ENCODE measurements around the gene TTC39C. TPM values are rescaled to one million over a fixed set of nuclear protein-coding genes. Genes with fewer than 3 reads are reported as not detected.

The TTC39C gene
- polyA plus RNA-seq, 3 donors = 4.3 to 29.5 (median 8.3) TPM

DNA sequence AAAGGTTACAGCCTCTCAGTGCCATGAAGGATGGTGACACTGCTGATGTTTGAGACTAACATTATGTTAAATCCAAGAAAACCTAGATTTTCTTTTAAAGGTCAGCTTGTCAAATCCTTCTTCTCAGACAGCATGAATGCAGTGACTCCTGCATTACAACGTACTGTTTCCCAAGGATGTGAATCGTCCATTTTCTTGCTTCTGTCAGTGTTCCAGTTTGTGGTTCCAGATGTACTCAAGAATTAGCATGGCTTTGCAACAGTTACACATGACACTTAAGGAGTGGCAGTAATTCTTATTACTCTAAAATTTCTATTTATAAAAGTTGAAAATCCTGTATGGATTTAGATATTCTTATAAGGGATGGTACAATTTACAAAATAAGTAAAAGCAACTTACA, 1.5 kb upstream of the TTC39C start:
- Histone ChIP-seq H3K4me3 (replicated peaks in 1 of 3; ENCODE audit: low read depth in 2 of 3, low read length in 3 of 3) (no peak overlapping the region), H3K27me3 (ENCODE audit: control insufficient read depth in 2 of 2, insufficient read depth in 2 of 2, low read length in 2 of 2) (no peaks in the 10 kb centered on the region), H3K4me2 (replicated peaks; ENCODE audit: extremely low read depth, low read length, poor library complexity, severe bottlenecking) (no peak overlapping the region), H3K9ac (ENCODE audit: insufficient read depth, low read length, poor library complexity, severe bottlenecking) (no peak overlapping the region), H4K20me1 (ENCODE audit: insufficient read depth, low read length) (peaks cover 19% of the 10 kb centered on the region), H3K27ac (ENCODE audit: low read depth in 1 of 2, low read length in 2 of 2) (no peak overlapping the region), H3K36me3 (replicated peaks in 1 of 2; ENCODE audit: control insufficient read depth in 1 of 2, insufficient read depth in 2 of 2, low read length in 2 of 2) (no peaks in the 10 kb centered on the region), H3K79me2 (ENCODE audit: insufficient read depth, low read length) (peaks cover 44% of the 10 kb centered on the region), H3K9me3 (replicated peaks in 1 of 2; ENCODE audit: control insufficient read depth in 1 of 2, insufficient read depth in 1 of 2, low read length in 2 of 2) (no peaks in the 10 kb centered on the region), H2AFZ (ENCODE audit: insufficient read depth, low read depth, low read length, poor library complexity, severe bottlenecking) (no peak overlapping the region), H3K4me1 (ENCODE audit: control insufficient read depth in 1 of 2, insufficient read depth in 2 of 2, low read length in 2 of 2) (peaks cover 63 to 65% of the 10 kb centered on the region in 2 donors)
- Mint-ChIP-seq H3K36me3 (no peaks in the 10 kb centered on the region), H3K4me3 (no peak overlapping the region), H3K27me3 (ENCODE audit: low read depth in 3 of 3) (peaks cover 0 to 6% (median 4%) of the 10 kb centered on the region in 3 donors), H3K27ac (no peak overlapping the region), H3K4me1 (peaks cover 62% of the 10 kb centered on the region), H3K9me3 (no peaks in the 10 kb centered on the region)
- no CpG with 5 or more reads among the region's 2 CpGs for WGBS (ENCODE audit: insufficient coverage)
- intact Hi-C loops (cut with micrococcal nuclease) = loop anchor here in 1 of 2 donors (10.0 kb wide), 1 partner anchor 102 kb away; no protein-coding TSS in a partner anchor
- TF ChIP-seq, protein P1, sequence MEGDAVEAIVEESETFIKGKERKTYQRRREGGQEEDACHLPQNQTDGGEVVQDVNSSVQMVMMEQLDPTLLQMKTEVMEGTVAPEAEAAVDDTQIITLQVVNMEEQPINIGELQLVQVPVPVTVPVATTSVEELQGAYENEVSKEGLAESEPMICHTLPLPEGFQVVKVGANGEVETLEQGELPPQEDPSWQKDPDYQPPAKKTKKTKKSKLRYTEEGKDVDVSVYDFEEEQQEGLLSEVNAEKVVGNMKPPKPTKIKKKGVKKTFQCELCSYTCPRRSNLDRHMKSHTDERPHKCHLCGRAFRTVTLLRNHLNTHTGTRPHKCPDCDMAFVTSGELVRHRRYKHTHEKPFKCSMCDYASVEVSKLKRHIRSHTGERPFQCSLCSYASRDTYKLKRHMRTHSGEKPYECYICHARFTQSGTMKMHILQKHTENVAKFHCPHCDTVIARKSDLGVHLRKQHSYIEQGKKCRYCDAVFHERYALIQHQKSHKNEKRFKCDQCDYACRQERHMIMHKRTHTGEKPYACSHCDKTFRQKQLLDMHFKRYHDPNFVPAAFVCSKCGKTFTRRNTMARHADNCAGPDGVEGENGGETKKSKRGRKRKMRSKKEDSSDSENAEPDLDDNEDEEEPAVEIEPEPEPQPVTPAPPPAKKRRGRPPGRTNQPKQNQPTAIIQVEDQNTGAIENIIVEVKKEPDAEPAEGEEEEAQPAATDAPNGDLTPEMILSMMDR (IDR thresholded peaks at IDR 0.05) = no peak
- no peak for DNase-seq

DNA sequence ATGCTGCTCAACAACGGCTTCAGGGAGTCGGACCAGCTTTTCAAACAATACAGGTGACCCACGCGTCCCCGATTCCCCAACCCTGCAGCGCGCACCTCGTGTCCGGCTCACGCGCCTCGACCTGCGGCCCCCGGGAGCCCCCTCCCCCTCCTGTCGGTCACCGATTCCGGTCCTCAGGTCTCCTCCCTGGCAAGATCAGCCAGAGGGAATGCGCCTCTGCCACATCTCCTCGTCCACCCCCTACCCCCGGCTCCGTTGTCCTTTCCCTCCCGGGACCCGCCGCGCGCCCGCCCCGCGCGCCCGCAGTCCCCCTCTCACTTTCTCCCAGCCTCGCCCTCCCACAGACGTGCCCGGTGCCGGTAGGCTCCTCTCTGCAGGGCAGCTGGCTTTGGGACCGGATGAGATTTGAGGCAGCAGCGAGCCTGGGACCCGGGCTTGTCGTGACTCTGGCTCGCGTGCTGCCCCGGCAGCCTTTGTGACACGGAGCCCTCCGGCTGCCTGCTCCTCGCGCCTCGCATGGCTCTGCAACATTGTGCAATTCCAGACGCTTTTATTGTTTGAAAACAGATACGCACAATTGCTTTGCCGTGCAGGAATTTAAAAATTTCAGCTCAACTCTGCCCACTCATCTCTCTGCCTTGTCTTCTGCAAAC, 558 bp downstream of the TTC39C start:
- WGBS (ENCODE audit: insufficient coverage) = under 1% methylated on average over 50 of the region's 50 CpGs
- Histone ChIP-seq H3K27me3 (ENCODE audit: control insufficient read depth in 2 of 2, insufficient read depth in 2 of 2, low read length in 2 of 2) (no peaks in the 10 kb centered on the region), H3K9me3 (replicated peaks in 1 of 2; ENCODE audit: control insufficient read depth in 1 of 2, insufficient read depth in 1 of 2, low read length in 2 of 2) (no peaks in the 10 kb centered on the region), H3K27ac (ENCODE audit: low read depth in 1 of 2, low read length in 2 of 2) (peak overlapping the region; percentile 81 to 91), H3K4me2 (replicated peaks; ENCODE audit: extremely low read depth, low read length, poor library complexity, severe bottlenecking) (peak overlapping the region; percentile 86), H3K4me1 (ENCODE audit: control insufficient read depth in 1 of 2, insufficient read depth in 2 of 2, low read length in 2 of 2) (peaks cover 74 to 80% of the 10 kb centered on the region in 2 donors), H3K36me3 (replicated peaks in 1 of 2; ENCODE audit: control insufficient read depth in 1 of 2, insufficient read depth in 2 of 2, low read length in 2 of 2) (no peaks in the 10 kb centered on the region), H3K4me3 (replicated peaks in 1 of 3; ENCODE audit: low read depth in 2 of 3, low read length in 3 of 3) (peak overlapping the region; percentile 69 to 88 (median 82)), H3K9ac (ENCODE audit: insufficient read depth, low read length, poor library complexity, severe bottlenecking) (peak overlapping the region; percentile 89), H3K79me2 (ENCODE audit: insufficient read depth, low read length) (peaks cover 64% of the 10 kb centered on the region), H4K20me1 (ENCODE audit: insufficient read depth, low read length) (peaks cover 39% of the 10 kb centered on the region), H2AFZ (ENCODE audit: insufficient read depth, low read depth, low read length, poor library complexity, severe bottlenecking) (peak overlapping the region; percentile 82)
- Mint-ChIP-seq H3K9me3 (no peaks in the 10 kb centered on the region), H3K36me3 (no peaks in the 10 kb centered on the region), H3K27ac (peak overlapping the region; percentile 65 to 86 (median 77)), H3K4me3 (peak overlapping the region; percentile 95), H3K4me1 (peaks cover 74% of the 10 kb centered on the region), H3K27me3 (ENCODE audit: low read depth in 3 of 3) (no peaks in the 10 kb centered on the region)
- DNase-seq = peak; percentile 49 to 66 (median 64)
- TF ChIP-seq, protein P1 (IDR thresholded peaks at IDR 0.05) = no peak
- intact Hi-C loops (cut with micrococcal nuclease) = loop anchor here in 1 of 2 donors (10.0 kb wide), 1 partner anchor 100 kb away; no protein-coding TSS in a partner anchor

Measured in CD14-positive monocyte (primary cell).